ENCODE results near the gene CDH15. TPM values are rescaled to one million over a fixed set of nuclear protein-coding genes. Genes with fewer than 3 reads are reported as not detected.
A peak's percentile ranks its signal among the peaks of the same experiment; 100 is the strongest.

CDH15 gene
- total and polyA plus RNA-seq, 2 of the 13 experiments (the other 11 are each of a cell fraction or from before 2014, with no cell fraction given): 0.74 to 2.2 TPM

- TF ChIP-seq POGK (CRISPR knock-in tag; conservative IDR thresholded peaks at IDR 0.05): peak; percentile 97
- peak; percentile 16 to 44; a peak in 1 of 4 replicates for TF ChIP-seq EP300 (IDR thresholded peaks at IDR 0.05; ENCODE audit: low read depth in 2 of 2, low read length in 2 of 2)
- no peak for TF ChIP-seq EP300 (CRISPR knock-in tag; IDR thresholded peaks at IDR 0.05; ENCODE audit: borderline replicate concordance)
- TF ChIP-seq ZNF264 (CRISPR knock-in tag; IDR thresholded peaks at IDR 0.05): no peak
- TF ChIP-seq NR2F6 (IDR thresholded peaks at IDR 0.05): peak; percentile 53; the same call in 1 of the 2 replicates
- peak; percentile 89 for TF ChIP-seq NR2F6 (CRISPR knock-in tag; IDR thresholded peaks at IDR 0.05)
- TF ChIP-seq SRSF4 (IDR thresholded peaks at IDR 0.05; ENCODE audit: low read depth, low read length, poor library complexity, severe bottlenecking): no peak
- peak; percentile 94 for TF ChIP-seq ZBTB7B (CRISPR knock-in tag; IDR thresholded peaks at IDR 0.05)
- TF ChIP-seq, protein P1, sequence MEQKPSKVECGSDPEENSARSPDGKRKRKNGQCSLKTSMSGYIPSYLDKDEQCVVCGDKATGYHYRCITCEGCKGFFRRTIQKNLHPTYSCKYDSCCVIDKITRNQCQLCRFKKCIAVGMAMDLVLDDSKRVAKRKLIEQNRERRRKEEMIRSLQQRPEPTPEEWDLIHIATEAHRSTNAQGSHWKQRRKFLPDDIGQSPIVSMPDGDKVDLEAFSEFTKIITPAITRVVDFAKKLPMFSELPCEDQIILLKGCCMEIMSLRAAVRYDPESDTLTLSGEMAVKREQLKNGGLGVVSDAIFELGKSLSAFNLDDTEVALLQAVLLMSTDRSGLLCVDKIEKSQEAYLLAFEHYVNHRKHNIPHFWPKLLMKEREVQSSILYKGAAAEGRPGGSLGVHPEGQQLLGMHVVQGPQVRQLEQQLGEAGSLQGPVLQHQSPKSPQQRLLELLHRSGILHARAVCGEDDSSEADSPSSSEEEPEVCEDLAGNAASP (CRISPR knock-in tag; IDR thresholded peaks at IDR 0.05; ENCODE audit: borderline replicate concordance): peak; percentile 77
- TF ChIP-seq GABPA (IDR thresholded peaks at IDR 0.05; ENCODE audit: low read depth, low read length): no peak
- TF ChIP-seq GABPA (CRISPR knock-in tag; IDR thresholded peaks at IDR 0.05; ENCODE audit: low read depth): peak; percentile 61
- TF ChIP-seq ZNF557 (CRISPR knock-in tag; IDR thresholded peaks at IDR 0.05): no peak
- peak; percentile 69; the same call in 1 of the 2 replicates for TF ChIP-seq HMGXB3 (CRISPR knock-in tag; IDR thresholded peaks at IDR 0.05; ENCODE audit: borderline replicate concordance)
- TF ChIP-seq TP53 (CRISPR knock-in tag; conservative IDR thresholded peaks at IDR 0.05): no peak
- no peak for TF ChIP-seq NR3C1 (CRISPR knock-in tag; IDR thresholded peaks at IDR 0.05)
- no peak for TF ChIP-seq NONO (IDR thresholded peaks at IDR 0.05)
- peak; percentile 96 for TF ChIP-seq NONO (CRISPR knock-in tag; conservative IDR thresholded peaks at IDR 0.05)
- peak; percentile 68; the same call in 1 of the 2 replicates for TF ChIP-seq ZNF780A (CRISPR knock-in tag; IDR thresholded peaks at IDR 0.05)
- TF ChIP-seq ZNF296 (CRISPR knock-in tag; conservative IDR thresholded peaks at IDR 0.05): 0 out of 2 replicates have a peak, but pooled peaks have one; percentile 68
- no peak for TF ChIP-seq FOXK2 (IDR thresholded peaks at IDR 0.05)
- TF ChIP-seq IRF9 (CRISPR knock-in tag; IDR thresholded peaks at IDR 0.05; ENCODE audit: borderline replicate concordance): peak; percentile 92; the same call in 1 of the 2 replicates
- TF ChIP-seq FOXK1 (CRISPR knock-in tag; IDR thresholded peaks at IDR 0.05; ENCODE audit: borderline replicate concordance, low read depth): 0 out of 2 replicates have a peak, but pooled peaks have one; percentile 35
- no peak for TF ChIP-seq HNRNPUL1 (IDR thresholded peaks at IDR 0.05; ENCODE audit: low read depth, low read length)
- peak; percentile 70; the same call in 1 of the 2 replicates for TF ChIP-seq ZNF709 (CRISPR knock-in tag; IDR thresholded peaks at IDR 0.05)
Observed at GRCh38 chr16:89167425-89167941, 4.1 kb upstream of the CDH15 start (continued).
